HL-60/S4 (cell line): ENCODE measurements around the gene RASAL1.

Experiments used
- in situ Hi-C: fragments of 300-500 bp; cut with MboI; formaldehyde crosslinking; loops from 2 replicates; pipeline ENCODE4 v1.14.3; 2022; ENCODE audit warnings: low sequenced_read_pairs

Gene RASAL1

DNA sequence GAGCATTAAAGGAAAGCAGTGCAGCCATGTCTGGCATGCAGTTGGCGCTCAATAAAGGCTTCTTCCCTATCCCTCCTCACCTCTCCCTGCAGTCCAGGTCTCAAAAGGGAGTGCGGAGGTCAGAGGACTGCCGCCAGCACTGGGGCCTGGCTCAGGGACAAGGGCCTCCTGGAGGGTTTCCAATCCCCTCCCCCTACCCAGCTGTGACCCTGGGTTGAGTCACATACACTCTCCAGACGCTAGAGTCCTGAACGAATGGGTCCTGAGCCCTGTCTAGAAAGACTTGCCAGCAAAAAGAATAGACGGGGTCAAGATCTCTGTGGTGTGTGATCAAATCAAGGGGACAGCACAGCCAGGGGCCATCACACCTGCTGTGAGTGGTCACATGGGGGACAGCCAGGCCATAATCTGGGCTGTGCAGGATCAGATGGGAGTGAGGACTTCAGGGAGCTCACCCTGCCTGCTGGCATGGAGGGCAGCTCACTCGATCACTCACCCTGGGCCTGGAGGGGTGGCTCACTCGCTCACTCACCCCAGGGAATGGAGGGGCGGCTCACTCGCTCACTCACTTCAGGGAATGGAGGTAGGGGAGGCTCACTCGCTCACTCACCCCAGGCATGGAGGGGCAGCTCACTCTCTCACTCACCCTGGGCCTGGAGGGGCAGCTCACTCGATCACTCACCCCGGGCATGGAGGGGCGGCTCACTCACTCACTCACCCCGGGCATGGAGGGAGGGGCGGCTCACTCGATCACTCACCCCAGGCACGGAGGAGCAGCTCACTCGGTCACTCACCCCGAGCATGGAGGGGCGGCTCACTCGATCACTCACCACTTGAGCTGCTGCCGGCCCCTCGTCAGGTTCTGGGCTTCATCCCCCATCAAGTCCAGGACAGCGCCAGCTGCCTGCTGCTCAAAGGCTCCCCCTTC, 26.8 kb upstream of the RASAL1 start:
- in situ Hi-C loops = no loop called here

GRCh38 chr12:113161415-113162016, 26.0 kb upstream of the RASAL1 start:
- in situ Hi-C loops = no loop called here

GRCh38 chr12:113159937-113160336, 24.4 kb upstream of the RASAL1 start:
- in situ Hi-C loops = no loop called here

DNA sequence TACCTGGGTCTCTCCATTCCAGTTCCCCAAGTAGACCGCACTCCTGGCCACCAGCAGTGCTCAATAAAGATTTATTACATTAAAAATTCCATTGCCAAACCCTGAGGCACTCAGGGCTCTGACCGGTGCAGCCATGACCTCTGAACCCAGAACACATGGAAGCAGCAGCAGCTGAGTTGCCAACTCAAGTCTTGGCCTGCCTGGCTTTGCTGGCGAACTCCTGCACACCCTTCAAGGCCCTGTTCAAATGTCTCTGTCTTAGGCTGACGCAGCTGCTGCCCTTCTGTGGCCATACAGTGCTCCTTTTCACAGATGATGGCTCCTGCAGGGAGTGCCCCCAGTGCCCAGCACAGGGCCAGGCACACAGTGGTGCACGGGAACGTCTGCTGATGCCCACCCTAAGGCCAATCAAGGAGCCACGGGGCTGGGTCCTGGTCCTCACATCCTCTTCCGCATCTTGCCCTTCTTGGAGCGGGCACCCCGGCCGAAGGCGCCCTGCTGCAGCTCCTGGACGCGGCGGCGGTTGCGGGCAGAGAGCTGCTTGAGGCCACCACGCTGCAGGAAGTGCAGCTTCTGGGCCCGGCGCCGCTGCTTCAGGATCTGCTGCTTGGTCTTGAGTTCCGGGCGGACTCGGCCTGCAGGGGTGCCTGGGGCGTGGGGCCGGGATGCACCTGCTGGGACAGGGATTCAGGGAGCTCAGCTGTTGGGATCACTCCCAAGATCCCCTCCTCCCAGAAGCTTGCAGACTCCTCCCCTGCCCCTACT, 23.1 kb upstream of the RASAL1 start:
- in situ Hi-C loops = no loop called here

DNA sequence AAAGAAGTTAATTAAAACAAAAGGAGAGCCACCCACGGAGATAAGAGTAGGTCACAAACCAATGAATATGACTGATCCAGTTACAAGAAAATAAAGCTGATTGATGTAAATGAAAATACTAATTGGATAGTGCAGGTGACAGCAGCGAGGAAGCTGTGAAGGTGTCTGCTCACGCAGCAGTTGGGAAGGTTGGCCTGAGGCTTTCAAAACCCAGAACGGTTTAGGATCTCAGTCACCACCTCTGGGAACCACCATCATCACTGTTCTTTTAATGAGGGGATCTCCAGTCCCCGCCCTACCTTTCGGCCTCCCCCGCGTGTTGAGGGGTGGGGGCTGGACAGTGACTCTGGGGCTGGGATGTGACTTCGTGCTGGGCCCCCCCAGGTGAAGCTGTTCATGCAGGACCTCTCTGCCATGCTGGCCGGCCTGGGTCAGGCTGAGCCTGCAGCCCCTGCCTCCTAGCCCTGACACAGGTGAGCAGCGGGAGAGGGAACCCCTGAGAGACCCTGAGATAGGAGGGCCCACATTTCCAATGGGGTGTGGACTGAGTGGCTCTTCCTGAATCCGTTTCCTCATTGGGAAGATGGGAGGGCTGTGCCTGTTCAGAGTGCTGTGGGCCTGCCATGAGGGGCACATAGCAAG, 21.8 kb upstream of the RASAL1 start:
- in situ Hi-C loops = no loop called here

DNA sequence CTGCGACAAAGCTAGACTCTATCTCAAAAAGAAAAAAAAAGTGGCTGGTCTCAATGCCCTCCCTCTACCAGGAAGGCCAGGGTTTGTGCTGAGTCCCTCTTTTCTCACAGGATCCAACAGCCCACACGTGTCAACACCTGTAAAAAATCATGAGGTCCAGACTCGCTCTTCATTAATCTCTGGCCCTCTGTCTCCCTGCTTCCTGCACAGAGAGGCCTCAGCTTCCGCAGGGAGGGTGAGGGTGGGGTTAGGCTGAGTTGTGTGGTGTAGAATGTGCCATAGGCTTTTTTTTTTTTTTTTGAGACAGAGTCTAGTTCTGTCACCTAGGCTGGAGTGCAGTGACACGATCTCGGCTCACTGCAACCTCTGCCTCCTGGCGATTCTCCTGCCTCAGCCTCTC, 20.1 kb upstream of the RASAL1 start:
- in situ Hi-C loops = no loop called here

DNA sequence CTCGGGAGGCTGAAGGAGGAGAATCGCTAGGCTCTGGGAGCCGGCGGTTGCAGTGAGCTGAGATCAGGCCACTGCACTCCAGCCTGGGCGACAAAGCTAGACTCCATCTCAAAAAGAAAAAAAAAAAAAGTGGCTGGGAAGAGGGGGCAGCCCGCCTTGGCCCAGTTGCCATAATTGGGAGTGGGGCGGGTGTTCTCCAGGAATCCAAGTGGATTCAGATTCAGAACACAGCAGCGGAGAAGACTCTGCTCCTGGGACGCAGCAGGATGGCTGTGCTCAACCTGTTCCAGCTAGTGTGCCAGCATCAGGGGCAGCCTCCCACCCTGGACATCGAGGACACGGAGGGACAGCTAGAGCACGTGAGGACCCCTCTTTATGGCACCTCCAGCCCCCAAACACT, 19.5 kb upstream of the RASAL1 start:
- in situ Hi-C loops = no loop called here

GRCh38 chr12:113154351-113154973, 18.9 kb upstream of the RASAL1 start:
- in situ Hi-C loops = no loop called here

DNA sequence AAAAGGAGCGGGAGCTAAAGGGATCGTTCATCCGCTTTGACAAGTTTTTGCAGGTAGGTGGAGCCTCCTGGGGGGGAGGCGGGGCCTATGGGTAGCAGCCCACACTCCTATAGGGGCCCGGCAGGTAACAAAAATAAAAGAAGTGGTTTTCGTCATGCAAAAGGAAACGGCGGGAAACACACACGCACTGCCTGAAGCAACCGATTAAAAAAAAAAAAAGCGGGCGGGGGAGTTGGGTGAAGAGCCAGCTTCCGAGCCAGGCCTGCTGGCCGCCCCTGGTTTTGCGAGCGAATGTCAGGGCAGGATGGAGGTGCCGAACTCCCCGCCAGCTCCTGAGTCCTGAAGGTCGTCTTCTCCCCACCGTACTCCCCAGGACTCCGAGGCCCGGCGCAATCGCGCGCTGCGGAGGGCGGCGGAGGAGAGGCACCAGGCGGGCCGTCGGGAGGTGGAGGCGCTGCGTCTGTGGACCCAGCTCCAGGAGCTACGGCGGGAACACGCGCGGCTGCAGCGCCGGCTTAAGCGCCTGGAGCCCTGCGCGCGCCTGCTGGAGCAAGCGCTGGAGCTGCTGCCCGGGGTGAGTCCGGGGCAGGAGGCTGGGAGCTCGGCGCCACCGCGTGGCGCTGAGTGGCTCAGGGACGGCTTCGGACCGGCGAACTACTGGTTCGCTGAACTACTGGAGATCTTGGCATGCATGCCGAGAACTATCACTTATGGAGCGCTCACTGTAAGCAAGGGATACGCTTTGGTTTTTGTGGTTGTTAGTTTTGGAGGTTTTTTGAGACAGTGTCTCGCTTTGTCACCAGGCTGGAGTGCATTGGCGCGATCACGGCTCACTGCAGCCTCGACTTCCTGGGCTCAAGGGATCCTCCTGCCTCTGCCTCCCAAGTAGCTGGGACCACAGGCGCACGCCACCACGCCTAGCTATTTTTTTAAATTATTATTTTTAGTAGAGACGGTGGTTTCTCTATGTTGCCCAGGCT, 17.6 kb upstream of the RASAL1 start:
- in situ Hi-C loops = no loop called here

- in situ Hi-C loops = no loop called here
Observed at GRCh38 chr12:113152196-113152834, 16.8 kb upstream of the RASAL1 start.

GRCh38 chr12:113151655-113152054, 16.1 kb upstream of the RASAL1 start:
- in situ Hi-C loops = no loop called here

GRCh38 chr12:113149361-113150150, 14.0 kb upstream of the RASAL1 start, which contains the start of gene CFAP73:
Gene CFAP73, plus strand, starts transcription at chr12:113149724. Its CDS starts 134 bp downstream, at chr12:113149858.
- in situ Hi-C loops = no loop called here

- in situ Hi-C loops = no loop called here
Observed at GRCh38 chr12:113146999-113147398, 11.4 kb upstream of the RASAL1 start.

- in situ Hi-C loops = no loop called here
Observed at GRCh38 chr12:113145720-113146551, 10.4 kb upstream of the RASAL1 start.

DNA sequence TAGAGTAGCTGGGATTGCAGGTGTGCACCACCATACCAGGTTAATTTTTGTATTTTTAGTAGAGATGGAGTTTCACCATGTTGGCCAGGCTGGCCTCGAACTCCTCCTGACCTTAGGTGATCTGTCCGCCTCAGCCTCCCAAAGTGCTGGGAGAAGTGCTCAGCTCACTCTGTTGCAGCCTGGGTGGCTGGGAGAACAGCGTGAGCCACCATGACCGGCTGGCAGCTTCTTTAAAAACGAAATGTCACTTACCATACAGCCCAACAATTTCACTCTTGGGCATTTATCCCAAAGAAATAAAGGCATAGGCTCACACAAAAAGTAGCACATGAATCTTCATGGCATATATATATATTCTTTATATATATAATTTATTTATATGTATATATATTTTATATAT, 9.2 kb upstream of the RASAL1 start:
- in situ Hi-C loops = no loop called here

DNA sequence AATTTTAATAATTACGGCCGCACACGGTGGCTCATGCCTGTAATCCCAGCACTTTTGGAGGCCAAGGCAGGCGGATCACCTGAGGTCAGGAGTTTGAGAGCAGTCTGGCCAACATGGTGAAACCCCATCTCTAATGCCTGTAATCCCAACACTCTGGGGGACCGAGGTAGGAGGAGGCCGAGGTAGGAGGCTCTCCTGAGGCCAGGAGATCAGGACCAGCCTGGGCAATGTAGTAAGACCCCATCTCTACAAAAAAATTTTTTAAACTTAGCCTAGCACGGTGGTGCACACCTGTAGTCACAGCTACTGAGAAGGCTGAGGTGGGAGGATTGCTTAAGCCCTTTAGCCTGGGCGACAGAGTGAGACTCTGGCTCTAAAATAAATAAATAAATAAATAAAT, 8.4 kb upstream of the RASAL1 start:
- in situ Hi-C loops = no loop called here

- in situ Hi-C loops = no loop called here
Observed at GRCh38 chr12:113142886-113143332, 7.3 kb upstream of the RASAL1 start.
